Breast epithelium (tissue), 3 donors: ENCODE data around the gene CMTM8.

Source experiments
- POLR2A ChIP-seq: fragments of 450-650 bp; IDR thresholded peaks from one replicate; pipeline ENCODE4 v1.6.1; 2016; ENCODE audit warnings: antibody characterized with exemption, mild to moderate bottlenecking, moderate library complexity
- POLR2AphosphoS5 ChIP-seq, 3 donors: sonication (generic); formaldehyde crosslinking; IDR thresholded peaks; one replicate each; pipeline ENCODE4 v1.6.1; 2017; ENCODE audit warnings: antibody characterized with exemption in 3 of 3
- TF ChIP-seq, protein P1 (sequence below), 3 donors: fragments of 450-650 bp; IDR thresholded peaks; one replicate each; pipeline ENCODE4 v1.5.1; 2016 to 2017; ENCODE audit warnings: antibody characterized with exemption in 3 of 3, mild to moderate bottlenecking in 3 of 3, moderate library complexity in 3 of 3

- TF ChIP-seq, protein P1, sequence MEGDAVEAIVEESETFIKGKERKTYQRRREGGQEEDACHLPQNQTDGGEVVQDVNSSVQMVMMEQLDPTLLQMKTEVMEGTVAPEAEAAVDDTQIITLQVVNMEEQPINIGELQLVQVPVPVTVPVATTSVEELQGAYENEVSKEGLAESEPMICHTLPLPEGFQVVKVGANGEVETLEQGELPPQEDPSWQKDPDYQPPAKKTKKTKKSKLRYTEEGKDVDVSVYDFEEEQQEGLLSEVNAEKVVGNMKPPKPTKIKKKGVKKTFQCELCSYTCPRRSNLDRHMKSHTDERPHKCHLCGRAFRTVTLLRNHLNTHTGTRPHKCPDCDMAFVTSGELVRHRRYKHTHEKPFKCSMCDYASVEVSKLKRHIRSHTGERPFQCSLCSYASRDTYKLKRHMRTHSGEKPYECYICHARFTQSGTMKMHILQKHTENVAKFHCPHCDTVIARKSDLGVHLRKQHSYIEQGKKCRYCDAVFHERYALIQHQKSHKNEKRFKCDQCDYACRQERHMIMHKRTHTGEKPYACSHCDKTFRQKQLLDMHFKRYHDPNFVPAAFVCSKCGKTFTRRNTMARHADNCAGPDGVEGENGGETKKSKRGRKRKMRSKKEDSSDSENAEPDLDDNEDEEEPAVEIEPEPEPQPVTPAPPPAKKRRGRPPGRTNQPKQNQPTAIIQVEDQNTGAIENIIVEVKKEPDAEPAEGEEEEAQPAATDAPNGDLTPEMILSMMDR (IDR thresholded peaks at IDR 0.05), result no peak
- TF ChIP-seq POLR2AphosphoS5 (IDR thresholded peaks at IDR 0.05) (no peak), POLR2A (no peak)
Observed at GRCh38 chr3:32316319-32316718, 77.8 kb downstream of the CMTM8 start.
